ENCODE measurements around the gene USH1C.

DNA sequence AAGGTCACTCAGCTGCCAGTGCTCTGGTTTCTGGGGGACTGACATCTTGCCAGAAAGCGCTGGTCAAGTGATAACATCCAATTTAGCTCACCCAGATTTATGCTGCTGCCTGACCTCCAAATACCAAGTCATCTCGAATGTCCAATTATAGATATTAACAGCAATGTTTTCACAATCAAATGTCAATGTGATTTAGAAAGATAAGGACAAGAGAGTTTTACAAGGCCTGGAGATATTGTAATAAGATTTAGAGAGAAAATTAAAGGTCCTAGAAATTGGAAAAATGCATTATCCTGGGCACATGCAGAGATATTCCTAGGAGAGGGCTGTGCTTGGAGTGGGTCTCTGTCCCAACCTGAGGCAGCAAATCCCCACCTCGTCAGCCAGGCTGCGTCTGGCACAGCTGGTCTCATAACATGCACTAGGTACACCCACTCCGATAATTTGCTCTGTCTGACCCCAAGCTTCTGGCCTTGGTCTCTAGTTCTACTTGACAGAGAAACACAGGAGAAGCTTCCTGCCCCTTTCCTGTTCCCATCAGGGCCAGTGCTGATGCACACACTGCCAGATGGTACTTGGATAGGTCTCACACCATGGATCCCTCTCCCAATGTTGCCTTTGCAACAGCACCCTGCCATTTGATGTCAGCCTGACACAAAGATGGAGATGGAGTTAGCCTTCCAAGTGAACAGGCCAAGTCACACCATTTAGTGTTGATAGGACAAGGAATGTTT lies 28.6 kb downstream of the USH1C start:
- TF ChIP-seq, protein P1, sequence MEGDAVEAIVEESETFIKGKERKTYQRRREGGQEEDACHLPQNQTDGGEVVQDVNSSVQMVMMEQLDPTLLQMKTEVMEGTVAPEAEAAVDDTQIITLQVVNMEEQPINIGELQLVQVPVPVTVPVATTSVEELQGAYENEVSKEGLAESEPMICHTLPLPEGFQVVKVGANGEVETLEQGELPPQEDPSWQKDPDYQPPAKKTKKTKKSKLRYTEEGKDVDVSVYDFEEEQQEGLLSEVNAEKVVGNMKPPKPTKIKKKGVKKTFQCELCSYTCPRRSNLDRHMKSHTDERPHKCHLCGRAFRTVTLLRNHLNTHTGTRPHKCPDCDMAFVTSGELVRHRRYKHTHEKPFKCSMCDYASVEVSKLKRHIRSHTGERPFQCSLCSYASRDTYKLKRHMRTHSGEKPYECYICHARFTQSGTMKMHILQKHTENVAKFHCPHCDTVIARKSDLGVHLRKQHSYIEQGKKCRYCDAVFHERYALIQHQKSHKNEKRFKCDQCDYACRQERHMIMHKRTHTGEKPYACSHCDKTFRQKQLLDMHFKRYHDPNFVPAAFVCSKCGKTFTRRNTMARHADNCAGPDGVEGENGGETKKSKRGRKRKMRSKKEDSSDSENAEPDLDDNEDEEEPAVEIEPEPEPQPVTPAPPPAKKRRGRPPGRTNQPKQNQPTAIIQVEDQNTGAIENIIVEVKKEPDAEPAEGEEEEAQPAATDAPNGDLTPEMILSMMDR (IDR thresholded peaks at IDR 0.05): no peak
- no peak for TF ChIP-seq POLR2A (IDR thresholded peaks at IDR 0.05)

All from adrenal gland (tissue), 5 donors.